GM12892 (cell line): Measurements from ENCODE around the gene NKD1.

Experiments
- DNase-seq: peaks from one replicate; pipeline ENCODE4 v3.0.0; 2011; ENCODE audit not compliant: insufficient read length
- FAIRE-seq: peaks from 2 replicates; lab custom pipeline; 2011; peaks lifted over from hg19 to GRCh38; lab: Jason Lieb, UNC
- POLR2A ChIP-seq: IDR thresholded peaks from 2 replicates; pipeline ENCODE4 v1.6.1; 2011; ENCODE audit warnings: low read depth, low read length, control low read depth
- POLR2AphosphoS5 ChIP-seq: IDR thresholded peaks from 2 replicates; pipeline ENCODE4 v1.6.1; 2011; ENCODE audit warnings: low read depth, low read length, control low read depth
- TAF1 ChIP-seq: IDR thresholded peaks from 2 replicates; pipeline ENCODE4 v1.6.1; 2011; ENCODE audit warnings: low read depth, mild to moderate bottlenecking, control low read depth, low read length, borderline replicate concordance

NKD1 gene

GRCh38 chr16:50645563-50646220, 97.5 kb downstream of the NKD1 start:
- TF ChIP-seq TAF1 (no peak), POLR2A (no peak), POLR2AphosphoS5 (no peak)
- no peak for FAIRE-seq
- DNase-seq, result no peak

GRCh38 chr16:50646345-50646744, 98.1 kb downstream of the NKD1 start:
- DNase-seq (no peak), FAIRE-seq (no peak)
- no peak for TF ChIP-seq POLR2AphosphoS5
- TF ChIP-seq TAF1, result no peak
- no peak for TF ChIP-seq POLR2A

GRCh38 chr16:50651835-50652438, 103.7 kb downstream of the NKD1 start:
- TF ChIP-seq TAF1, result no peak
- TF ChIP-seq POLR2AphosphoS5, result no peak
- no peak for TF ChIP-seq POLR2A
- DNase-seq (no peak), FAIRE-seq (no peak)

- FAIRE-seq, result no peak
- TF ChIP-seq POLR2AphosphoS5 (no peak), TAF1 (no peak), POLR2A (no peak)
- DNase-seq, result no peak
Measured at GRCh38 chr16:50652836-50653425, 104.7 kb downstream of the NKD1 start.

- no peak for FAIRE-seq
- TF ChIP-seq POLR2AphosphoS5 (no peak), TAF1 (no peak), POLR2A (no peak)
- DNase-seq, result no peak
Measured at GRCh38 chr16:50653633-50654519, 105.7 kb downstream of the NKD1 start.

- FAIRE-seq (no peak), DNase-seq (no peak)
- no peak for TF ChIP-seq POLR2A
- no peak for TF ChIP-seq POLR2AphosphoS5
- no peak for TF ChIP-seq TAF1
Measured at GRCh38 chr16:50655558-50656055, 107.4 kb downstream of the NKD1 start.

GRCh38 chr16:50657241-50657640, 109.0 kb downstream of the NKD1 start:
- TF ChIP-seq TAF1, result no peak
- TF ChIP-seq POLR2A, result no peak
- no peak for TF ChIP-seq POLR2AphosphoS5
- DNase-seq (no peak), FAIRE-seq (no peak)

GRCh38 chr16:50659806-50660205, 111.6 kb downstream of the NKD1 start:
- FAIRE-seq (no peak), DNase-seq (no peak)
- no peak for TF ChIP-seq TAF1
- TF ChIP-seq POLR2A, result no peak
- TF ChIP-seq POLR2AphosphoS5, result no peak

- TF ChIP-seq POLR2A (no peak), POLR2AphosphoS5 (no peak), TAF1 (no peak)
- DNase-seq, result no peak
- FAIRE-seq, result no peak
Measured at GRCh38 chr16:50662306-50662940, 114.2 kb downstream of the NKD1 start.

GRCh38 chr16:50664270-50664669, 116.1 kb downstream of the NKD1 start:
- DNase-seq (no peak), FAIRE-seq (peak; percentile 63)
- TF ChIP-seq POLR2AphosphoS5, result no peak
- no peak for TF ChIP-seq POLR2A
- TF ChIP-seq TAF1, result no peak
